Stimulated activated CD8-positive, alpha-beta memory T cell treated with anti-CD3 and anti-CD28 coated beads, Interleukin-12 subunit alpha, Interleukin-12 subunit beta, amount 100 ng/mL, for 4 hours (primary cell): Measurements from ENCODE around the gene IL17B.
"Not testable (repeated sequence)": the region's sequence is repeated elsewhere in the genome, so short reads cannot be mapped to it uniquely, and the experiment has no call there.

Experiments used
- DNase-seq: peaks from one replicate; pipeline ENCODE4 v3.0.0-alpha.2; 2020; ENCODE audit warnings: low read depth

IL17B gene

DNA sequence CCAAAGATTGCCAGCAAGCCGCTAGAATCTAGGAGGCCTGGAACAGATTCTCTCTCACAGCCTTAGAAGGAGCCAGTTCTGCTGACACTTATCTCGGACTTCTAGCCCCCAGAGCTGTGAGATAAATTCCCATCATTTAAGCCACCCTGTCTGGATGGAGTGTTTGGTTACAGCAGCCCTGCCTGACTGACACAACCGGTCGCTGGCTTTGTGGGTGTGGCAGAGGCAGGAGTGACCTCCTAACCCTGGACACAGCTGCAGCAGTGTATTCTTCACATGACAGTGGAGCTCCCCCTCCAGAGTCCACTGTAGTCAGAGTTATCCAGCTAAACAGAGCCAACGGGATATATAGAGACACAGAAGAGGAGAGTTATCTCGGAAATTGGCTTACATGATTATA, 21.2 kb upstream of the IL17B start:
- no peak for DNase-seq

DNA sequence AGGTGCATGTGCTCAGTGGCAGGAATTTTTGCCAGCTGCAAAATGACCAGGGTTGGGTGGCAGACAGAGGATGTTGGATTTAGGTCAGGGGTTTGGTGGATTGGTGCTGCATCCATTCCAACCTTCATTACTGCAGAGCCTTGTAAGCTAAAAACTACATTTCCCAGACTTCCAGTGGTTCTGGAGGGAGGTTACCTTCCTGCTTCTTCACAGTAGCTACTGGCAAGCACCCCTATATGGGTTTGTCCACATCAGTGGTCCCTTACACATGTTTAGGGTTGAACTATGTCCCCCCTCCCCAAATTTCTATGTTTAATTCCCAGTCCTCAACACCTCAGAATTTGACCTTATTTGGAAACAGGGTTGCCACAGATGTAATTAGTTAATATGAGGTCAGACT, 20.7 kb upstream of the IL17B start:
- no peak for DNase-seq

DNA sequence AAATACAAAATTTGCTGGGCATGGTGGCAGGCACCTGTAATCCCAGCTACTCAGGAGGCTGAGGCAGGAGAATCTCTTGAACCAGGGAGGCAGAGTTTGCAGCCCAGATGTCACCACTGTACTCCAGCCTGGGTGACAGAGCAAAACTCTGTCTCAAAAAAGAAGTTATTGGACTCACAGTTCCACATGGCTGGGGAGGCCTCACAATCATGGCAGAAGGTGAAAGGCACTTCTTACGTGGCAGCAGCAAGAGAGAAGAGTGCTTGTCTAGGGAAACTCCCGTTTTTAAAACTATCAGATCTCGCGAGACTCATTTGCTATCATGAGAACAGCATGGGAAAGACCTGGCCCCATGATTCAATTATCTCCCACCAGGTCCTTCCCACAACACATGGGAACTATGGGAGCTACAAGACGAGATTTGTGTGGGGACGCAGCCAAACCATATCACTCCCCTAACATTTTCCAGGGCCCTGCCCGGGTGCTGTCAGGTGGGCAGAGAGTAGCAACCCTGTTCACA, 19.7 kb upstream of the IL17B start:
- DNase-seq, result not testable (repeated sequence)

DNA sequence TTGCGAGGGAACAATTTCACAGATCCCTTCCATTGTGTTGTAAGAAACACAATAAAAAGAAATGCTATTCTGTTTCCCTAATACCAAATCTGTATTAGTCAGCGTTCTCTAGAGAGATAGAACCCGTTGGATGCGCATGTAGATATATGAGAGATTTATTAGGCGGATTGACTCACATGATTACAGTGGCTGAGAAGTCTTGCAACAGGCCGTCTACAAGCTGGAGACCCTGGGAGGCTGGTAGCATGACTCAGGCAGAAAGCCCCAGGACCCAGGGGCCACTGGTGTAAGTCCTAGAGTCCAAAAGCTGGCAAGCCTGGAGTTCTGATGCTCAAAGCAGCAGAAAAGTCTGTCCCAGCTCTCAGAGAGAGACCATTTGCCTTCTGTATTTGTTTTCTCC, 18.4 kb upstream of the IL17B start:
- no peak for DNase-seq

DNA sequence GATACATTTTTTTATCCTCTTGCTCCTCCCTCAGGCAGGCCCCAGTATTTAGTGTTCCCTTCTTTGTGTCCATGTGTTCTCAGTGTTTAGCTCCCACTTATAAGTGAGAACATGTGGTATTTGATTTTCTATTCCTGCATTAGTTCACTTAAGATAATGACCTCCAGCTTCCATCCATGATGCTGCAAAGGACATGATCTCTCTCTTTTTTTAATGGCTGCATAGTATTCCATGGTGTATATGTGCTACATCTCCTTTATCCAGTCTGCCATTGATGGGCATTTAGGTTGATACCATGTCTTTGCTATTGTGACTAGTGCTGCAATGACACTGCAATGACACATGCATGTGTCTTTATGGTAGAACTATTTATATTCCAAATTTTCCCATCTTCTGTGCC, 15.9 kb upstream of the IL17B start:
- not testable (repeated sequence) for DNase-seq

DNA sequence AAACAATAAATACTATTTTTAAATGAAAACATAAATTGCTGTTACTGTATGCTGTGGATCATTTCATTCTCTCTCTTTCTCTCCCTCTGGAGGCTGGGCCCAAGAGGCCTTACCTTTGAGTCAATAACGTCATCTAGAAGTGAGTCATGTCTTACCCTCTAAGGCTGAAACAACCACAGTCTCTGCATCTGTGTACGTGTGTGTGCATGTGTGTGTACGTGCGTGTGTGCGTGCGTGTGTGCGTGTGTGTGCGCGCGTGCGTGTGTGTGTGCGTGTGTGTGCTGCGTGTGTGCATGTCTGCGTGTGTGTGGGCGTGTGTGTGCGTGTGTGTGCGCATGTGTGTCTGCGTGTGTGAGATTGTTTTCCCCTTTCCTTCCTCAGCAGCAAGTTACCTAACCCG, 13.6 kb upstream of the IL17B start:
- DNase-seq, result no peak

DNA sequence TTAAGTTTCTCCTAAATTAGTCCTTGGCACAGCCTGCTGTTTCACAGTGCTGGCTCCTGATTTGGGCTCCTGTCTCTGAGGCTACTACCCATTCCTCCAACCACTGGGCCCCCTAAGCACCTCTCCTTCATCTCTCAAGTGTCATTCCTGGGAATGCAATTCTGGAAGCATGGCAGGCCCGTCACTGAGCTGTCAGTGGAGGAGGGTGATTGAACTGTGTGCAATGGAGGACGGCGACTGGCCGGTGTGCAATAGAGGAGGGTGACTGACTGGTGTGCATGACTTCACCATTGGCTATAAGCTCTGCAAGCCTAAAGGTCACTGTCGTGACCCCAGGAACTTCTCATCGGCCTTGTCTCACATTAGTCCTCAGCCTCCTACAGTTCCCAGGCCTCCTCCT, 12.4 kb upstream of the IL17B start:
- DNase-seq, result no peak

DNA sequence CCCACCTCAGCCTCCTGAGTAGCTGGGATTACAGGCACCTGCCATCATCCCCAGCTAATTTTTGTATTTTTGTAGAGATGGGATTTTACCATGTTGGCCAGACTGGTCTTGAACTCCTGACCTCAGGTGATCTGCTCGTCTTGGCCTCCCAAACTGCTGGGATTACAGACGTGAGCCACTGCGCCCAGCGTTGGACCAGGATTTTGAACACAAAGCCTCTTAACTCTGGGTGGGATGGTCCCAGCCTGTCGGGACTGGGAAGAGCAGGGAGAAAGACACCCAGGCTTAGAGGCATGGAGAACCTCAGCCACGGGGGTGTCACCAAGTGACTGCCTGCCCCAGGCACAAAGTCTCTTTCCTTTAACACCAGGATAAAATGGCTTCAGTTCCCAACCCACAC, 12.0 kb upstream of the IL17B start:
- not testable (repeated sequence) for DNase-seq

DNA sequence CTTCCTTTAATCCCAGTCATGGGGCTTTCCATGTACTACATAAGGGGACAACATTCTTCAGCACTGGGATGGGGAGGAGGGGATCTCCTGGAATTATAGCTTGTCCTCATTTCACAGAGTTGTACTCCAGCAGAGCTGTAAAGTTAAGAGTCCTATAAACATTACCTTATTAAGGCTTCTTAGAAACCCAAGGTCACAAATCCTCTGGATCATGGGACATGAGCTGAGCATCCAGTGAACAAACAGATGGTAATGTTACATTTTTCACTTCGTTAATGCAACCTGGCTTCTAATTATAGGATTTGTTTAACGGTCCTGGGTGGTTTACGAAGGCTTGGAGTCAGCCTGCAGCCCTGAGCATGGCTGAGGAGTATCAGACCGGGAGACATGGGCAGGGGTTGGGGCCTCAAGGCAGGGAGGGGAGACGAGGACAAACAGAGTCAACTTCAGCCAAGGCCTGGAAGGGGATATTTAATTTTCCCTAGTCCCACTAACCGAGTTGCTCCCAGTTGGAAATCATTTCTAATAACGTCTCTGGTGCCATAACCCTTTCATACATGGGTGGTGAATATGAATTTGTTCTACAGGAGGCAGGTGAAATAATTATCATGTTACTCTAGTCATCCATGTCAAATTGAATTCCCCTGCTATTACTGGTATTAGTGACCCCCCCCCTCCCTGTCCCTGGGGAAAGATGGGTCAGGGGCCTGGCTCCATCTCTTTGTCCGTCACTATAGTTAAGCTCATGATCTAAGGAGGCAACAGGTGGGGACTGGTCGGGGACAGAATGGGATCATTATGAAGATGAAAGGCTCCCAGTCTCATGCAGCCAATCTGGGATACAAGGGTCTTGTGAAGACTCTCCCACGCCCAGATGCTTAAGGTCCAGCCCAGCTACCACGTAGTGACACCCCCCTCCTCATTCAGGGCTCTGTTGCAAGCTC, 10.7 kb upstream of the IL17B start:
- DNase-seq, result no peak

DNA sequence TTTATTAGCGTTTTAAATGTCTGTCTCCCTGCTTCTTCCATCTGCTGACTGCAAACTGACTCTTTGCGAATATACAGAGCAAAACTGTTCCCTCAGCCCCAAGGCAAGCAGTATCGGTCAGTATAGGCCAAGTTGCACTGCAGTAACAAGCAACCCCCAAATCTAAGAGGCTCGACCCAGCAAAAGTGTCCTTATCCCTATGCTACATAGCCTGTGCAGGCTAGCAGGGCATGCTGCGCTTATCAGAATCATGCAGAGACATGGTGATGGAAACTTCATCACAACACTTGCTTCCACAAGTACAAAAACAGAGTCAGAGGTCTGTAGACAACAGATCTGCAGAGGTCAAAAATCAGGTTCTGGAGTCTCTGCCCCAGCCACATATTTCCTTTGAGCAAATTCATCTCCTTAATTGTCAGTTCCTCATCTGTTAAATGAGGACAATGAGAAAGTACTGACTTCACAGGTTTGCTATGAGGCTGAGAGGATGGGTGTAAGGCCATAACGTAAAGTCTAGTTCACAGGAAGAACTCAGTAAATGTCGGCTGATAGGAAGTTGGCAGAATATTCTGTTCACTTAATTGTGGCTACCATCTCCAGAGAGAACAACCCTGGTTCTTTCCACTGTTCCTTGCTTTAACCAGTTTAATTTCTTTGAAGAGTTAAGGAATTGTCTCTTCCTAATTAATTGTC, 9.6 kb upstream of the IL17B start:
- no peak for DNase-seq

DNA sequence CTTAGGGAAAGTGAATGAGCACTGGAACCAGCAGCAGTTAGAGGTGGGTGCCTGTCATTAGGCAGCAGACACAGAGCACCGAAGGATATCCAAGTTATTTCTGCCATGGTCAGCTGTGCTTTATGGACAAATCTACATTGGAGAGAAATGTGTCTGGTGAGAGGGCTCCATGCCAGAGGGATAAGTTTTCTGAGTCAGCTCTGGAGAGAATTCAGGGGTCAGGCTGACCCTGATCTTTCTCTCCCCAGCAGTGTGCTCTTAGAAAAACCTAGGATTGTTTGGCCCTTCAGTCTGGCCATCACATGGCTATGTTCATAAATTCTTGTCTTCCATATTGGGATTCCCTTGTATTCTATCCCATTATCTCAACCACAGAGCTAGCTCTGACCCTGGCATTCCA, 8.9 kb upstream of the IL17B start:
- no peak for DNase-seq

DNA sequence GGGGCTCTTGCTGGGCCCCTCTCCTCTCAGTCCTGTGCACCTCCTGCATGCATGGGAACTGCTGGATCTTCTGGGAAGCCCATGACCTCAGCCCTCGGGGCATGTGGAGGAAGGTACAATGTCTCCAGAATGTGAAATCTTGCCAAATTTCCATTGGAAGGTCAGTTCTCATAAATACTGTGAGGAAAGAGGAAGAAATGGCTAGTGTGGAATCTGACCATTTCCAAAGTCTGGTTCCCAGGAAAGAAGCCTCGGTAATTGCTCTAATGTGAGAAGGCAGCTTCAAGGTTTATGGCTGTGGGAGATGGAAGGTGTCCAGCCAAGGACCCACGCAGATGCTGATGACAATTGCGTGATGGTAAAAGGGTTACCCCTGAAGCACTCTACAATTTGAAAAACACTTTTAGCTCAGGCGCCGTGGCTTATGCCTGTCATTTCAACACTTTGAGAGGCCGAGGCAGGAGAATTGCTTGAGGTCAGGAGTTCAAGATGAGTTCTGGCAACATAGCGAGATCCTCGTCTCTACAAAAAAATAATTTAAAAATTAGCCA, 8.1 kb upstream of the IL17B start:
- no peak for DNase-seq

DNA sequence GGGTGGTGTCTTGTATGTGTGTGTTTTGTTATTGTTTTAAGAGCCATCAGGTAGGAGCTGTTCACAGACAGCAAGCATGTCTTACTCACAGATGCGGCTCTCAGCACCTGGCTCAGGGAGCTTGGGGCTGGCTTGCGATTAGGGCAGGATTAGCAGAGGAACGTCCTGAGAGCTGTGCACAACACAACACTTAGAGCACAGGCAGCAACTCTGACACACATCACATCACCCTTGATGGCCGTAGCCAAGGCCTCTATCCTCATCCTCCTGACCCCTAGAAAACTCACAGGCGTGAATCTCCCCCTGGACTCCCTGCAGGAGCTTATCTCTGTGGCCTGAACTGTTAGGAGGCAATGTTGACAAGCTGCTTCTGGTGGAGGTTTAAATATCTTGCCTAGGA, 7.1 kb upstream of the IL17B start:
- no peak for DNase-seq

DNA sequence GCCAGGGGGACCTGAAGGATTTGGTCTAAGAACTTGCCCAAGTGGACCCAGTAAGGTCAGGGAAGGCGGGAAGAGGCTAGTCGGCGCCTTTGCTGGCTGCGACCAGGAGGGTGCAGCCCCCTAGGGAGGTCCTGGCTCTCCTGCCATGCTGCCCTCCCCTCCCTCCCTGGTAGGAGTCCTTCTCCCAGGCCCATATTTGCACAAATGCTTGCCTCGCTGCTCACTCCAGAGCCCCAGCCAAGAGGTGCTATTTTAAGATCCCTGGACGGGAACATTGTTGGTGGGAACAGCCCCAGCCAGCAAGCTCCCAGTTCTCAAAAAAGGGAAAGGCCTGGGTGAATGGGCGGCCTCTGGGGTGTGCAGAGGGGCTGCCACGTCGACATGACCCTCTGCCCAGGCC, 4.3 kb upstream of the IL17B start:
- DNase-seq, result no peak

DNA sequence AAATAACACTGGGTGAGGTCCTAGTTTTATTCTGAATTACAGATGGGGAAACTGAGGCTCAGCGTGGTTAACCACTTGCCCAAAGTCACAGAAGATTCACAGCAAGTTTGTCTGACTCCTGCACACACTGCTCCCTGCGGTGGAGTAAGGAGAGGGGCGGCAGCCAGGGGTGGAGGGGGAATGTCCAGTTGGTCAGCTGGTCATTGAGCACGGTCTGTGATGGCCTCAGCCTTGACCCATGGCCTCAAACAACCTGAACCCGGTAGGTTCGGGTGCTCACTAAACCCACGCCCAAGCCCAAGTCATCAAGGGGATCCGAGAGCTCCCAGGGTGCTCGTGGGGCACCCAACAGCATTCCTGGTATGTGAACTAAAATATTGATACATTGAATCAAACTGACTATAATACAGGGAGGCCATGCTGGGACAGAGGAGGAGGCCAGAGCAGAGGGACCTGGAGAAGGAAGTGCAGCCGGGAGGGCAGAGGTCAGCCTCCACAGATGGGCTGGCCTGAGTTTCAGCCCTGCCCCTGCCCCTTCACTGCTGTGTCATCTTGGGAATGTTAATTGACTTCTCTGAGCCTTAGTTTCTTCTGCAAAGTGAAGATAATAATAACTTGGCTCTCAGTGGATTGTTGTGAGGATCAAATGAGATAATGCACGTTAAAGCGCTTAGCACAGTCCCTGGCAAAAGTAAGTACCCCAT, 3.6 kb upstream of the IL17B start:
- DNase-seq, result no peak

DNA sequence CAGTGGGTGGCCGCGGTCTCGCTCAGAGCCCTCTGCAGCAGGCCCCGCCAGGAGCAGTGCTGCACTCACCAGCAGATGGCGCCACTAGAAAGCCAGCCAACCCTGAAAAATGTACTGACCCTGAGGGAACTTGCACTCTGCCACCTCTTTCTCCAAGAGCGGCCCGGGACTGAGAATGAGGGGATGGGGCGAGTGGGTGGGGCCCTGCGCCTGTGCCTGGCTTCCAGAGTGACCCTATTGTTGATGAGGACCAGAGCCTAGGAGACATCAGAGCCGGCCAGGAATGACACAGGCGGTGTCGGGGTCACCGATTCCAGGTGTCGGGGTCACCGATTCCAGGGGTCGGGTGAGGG, 2.9 kb upstream of the IL17B start:
- peak; percentile 38 for DNase-seq

DNA sequence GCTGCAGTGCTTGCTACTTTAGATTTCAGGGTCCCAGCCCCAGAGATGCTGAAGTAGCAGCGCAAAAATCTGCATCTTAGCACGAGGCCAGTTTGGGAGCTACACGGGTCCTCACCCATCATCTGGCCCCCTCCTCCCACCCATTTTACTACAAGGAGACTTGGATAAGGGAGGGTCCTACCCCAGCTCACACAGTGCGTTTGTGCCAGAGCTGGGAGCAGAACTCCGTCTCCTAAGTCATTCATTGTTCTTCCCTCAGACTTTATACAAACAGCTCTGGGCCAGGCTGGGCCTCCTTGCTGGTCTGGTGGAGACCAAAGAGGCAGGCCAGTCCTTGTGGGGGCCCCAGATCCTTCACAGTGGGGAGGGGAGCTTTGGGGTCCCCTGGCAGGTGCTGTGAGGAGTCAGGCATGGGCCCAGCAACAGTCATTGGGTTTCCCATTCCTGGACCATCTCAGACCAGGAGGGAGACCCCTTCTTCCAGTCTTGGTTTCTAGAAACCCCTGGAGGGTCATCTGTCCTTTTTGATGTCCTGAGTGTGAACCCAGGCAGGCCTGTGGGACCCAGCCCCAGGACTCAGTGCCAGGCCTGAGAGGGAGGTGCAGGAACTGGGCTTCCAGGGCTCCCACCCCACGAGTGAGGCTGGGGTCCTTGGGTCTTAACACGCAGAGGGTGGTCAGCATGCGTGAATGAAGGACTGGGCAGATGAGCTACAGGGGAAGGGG, 2.3 kb upstream of the IL17B start:
- no peak for DNase-seq

DNA sequence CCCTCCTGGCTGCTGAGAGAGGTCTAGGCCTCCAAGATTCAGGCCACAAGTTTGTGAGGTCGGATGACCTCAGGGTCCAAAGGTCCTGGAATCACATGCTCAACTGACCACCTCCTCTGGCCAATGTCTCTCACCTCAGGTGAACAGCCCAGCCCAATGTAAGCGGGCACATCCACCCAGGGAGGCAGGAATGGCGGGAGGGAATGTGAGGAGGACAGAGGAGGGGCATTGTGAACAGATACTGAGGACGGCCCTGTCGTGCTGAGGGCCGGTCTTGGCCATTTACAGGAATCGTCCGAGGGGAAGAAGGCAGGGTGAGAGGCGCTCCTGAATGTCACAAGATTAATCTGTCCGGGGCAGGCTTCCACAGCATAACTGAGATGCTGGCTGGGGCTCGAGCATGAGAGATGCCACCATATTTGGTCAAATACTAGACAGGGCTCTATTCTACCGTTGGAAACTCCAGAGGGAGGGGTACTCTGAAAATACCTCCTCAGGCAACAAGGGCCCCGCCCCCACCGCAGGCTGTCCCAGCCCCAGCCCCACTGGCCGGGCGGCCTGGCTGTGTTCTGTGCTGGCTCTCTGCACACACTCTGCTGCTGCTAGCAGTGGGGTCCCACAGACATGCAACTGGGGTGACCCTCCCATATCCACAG, 1.5 kb upstream of the IL17B start:
- DNase-seq, result no peak

DNA sequence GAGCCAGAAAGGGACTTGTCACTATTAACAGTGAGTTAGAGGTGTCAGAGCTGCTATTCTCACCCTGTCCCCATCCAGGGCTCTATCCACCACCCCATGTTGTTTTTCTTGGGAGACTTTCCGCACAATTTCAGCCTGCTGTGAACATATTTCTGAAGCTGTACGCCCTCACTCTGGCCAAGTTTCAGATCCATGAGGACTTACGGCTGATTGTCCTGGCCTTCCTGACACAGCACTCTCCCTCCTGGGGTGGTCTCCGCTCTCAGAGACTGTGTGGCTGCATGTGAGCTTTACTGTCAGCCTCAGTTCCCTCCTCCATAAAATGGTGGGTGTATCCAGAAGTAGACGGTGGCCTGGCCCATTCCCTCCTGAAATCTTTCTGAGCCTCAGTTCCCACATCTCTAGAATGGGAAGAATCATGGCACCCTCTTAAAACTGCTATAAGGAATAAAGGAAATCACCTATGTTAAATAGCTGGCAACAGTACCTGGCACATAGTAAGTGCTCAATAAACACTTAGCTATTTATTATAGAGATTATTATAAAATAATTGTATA, 804 bp upstream of the IL17B start:
- no peak for DNase-seq

DNA sequence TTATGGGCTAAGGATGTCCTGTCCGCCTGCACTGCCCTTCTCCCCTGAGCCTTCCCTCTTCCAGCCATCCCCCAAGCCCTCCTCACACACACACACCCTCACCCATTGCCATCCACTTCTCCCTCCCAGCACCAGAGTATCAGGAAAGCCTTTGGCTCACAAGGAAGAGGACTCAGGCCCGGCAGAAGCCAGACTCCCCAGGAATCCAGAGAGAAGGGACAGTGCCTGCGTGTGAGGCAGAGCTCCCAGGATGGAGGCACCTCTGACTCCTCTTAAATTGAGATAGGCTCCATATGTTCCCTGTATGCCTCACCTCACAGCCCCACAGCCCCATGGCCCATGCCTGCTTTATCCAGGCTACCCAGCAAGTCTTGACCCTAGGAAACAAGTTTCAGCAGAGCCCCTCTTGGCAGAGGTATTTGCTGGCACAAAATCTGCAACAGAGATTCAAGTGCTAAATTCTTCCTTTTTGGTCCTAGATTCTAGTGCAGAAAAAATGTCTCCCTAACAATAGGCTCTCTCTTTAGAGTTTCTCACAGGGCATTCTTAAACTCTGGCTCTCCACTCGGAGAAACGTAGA, 761 bp downstream of the IL17B start:
- DNase-seq, result no peak
